GM23338 (cell line): Measurements from ENCODE around the gene SYNDIG1. TPM values are rescaled to one million over a fixed set of nuclear protein-coding genes. Genes with fewer than 3 reads are reported as not detected.

ENCODE experiments used
- ATAC-seq: fragments of 200-7000 bp; cut with Tn5 transposase; 3 replicates; pipeline ENCODE4 v1.9.1; 2020
- DNase-seq: peaks from one replicate; pipeline ENCODE4 v3.0.0-alpha.2; 2015; ENCODE audit warnings: low spot score
- H2AFZ ChIP-seq: fragments of 200-600 bp; sonication (generic); 2 replicates; pipeline ENCODE4 v1.8.0; 2016; ENCODE audit warnings: antibody characterized with exemption, mild to moderate bottlenecking, moderate library complexity
- H3F3A ChIP-seq: fragments of 200-600 bp; sonication (generic); replicated peaks from 2 replicates; pipeline ENCODE4 v1.8.0; 2017; ENCODE audit warnings: antibody characterized with exemption, mixed run types, low read depth
- H3K27ac ChIP-seq: fragments of 200-600 bp; sonication (generic); 2 replicates; pipeline ENCODE4 v1.6.1; 2016; ENCODE audit warnings: low read depth
- H3K27me3 ChIP-seq: fragments of 200-600 bp; sonication (generic); 2 replicates; pipeline ENCODE4 v1.8.0; 2016; ENCODE audit warnings: mild to moderate bottlenecking, mixed run types, moderate library complexity; ENCODE audit not compliant: insufficient read depth
- H3K36me3 ChIP-seq: fragments of 200-600 bp; sonication (generic); 2 replicates; pipeline ENCODE4 v1.8.0; 2016; ENCODE audit warnings: mild to moderate bottlenecking; ENCODE audit not compliant: insufficient read depth
- H3K4me1 ChIP-seq: fragments of 200-600 bp; sonication (generic); 2 replicates; pipeline ENCODE4 v1.8.0; 2016; ENCODE audit warnings: mild to moderate bottlenecking, moderate library complexity; ENCODE audit not compliant: insufficient read depth
- H3K4me2 ChIP-seq: fragments of 200-600 bp; sonication (generic); 2 replicates; pipeline ENCODE4 v1.7.1; 2017; ENCODE audit warnings: mixed run types
- H3K4me3 ChIP-seq: fragments of 200-600 bp; sonication (generic); 2 replicates; pipeline ENCODE4 v1.6.1; 2016; ENCODE audit warnings: mixed run types
- H3K79me2 ChIP-seq: fragments of 200-600 bp; sonication (generic); replicated peaks from 2 replicates; pipeline ENCODE4 v1.8.0; 2017; ENCODE audit warnings: mild to moderate bottlenecking; ENCODE audit not compliant: insufficient read depth
- H3K9me2 ChIP-seq: fragments of 200-600 bp; sonication (generic); 2 replicates; pipeline ENCODE4 v1.8.0; 2017; ENCODE audit not compliant: insufficient read depth
- H4K20me1 ChIP-seq: fragments of 200-600 bp; sonication (generic); replicated peaks from 2 replicates; pipeline ENCODE4 v1.8.0; 2017; ENCODE audit warnings: mild to moderate bottlenecking; ENCODE audit not compliant: insufficient read depth
- H3K27ac Mint-ChIP-seq: 2 replicates; pipeline ENCODE4 v1.8.0; 2020; ENCODE audit warnings: inconsistent platforms, mild to moderate bottlenecking, moderate library complexity, mixed read lengths
- H3K27me3 Mint-ChIP-seq: 3 replicates; pipeline ENCODE4 v1.8.0; 2022; ENCODE audit warnings: low read depth, mild to moderate bottlenecking, moderate library complexity, mixed read lengths, inconsistent platforms; ENCODE audit not compliant: insufficient read depth, poor library complexity
- H3K36me3 Mint-ChIP-seq: 3 replicates; pipeline ENCODE4 v1.8.0; 2021; ENCODE audit warnings: low read depth, mild to moderate bottlenecking, inconsistent platforms, moderate library complexity, mixed read lengths
- H3K4me1 Mint-ChIP-seq: 3 replicates; pipeline ENCODE4 v1.8.0; 2020; ENCODE audit warnings: mild to moderate bottlenecking, inconsistent platforms, mixed read lengths
- H3K4me3 Mint-ChIP-seq: 3 replicates; pipeline ENCODE4 v1.8.0; 2021; ENCODE audit warnings: moderate library complexity, mild to moderate bottlenecking, inconsistent platforms, mixed read lengths
- H3K9me3 Mint-ChIP-seq: 3 replicates; pipeline ENCODE4 v1.8.0; 2020; ENCODE audit warnings: moderate library complexity, mild to moderate bottlenecking, inconsistent platforms, mixed read lengths
- JUNB ChIP-seq: IDR thresholded peaks from one replicate; pipeline ENCODE4 v1.6.1; 2016; ENCODE audit warnings: antibody characterized with exemption; ENCODE audit not compliant: unreplicated experiment
- POLR2AphosphoS5 ChIP-seq: IDR thresholded peaks from 2 replicates; pipeline ENCODE4 v1.6.1; 2016; ENCODE audit warnings: antibody characterized with exemption, low read depth
- ZNF331 ChIP-seq: fragments of 250-450 bp; sonication (Bioruptor Pico); IDR thresholded peaks from 2 replicates; pipeline ENCODE4 v1.5.0; 2020; ENCODE audit warnings: low read depth, mild to moderate bottlenecking, moderate library complexity
- polyA plus RNA-seq: library from polyadenylated mRNA; unstranded; fragments of >200 nt; fragmentation: Nextera tagmentation; extraction: Ambion mirVana; gene quantifications from 2 replicates; pipeline ENCODE4 v1.2.1, GENCODE V29; 2016
- total RNA-seq: library from RNA; depleted of rRNA; stranded (reverse); fragments of >200 nt; shearing (Covaris generic); gene quantifications from 2 replicates; pipeline ENCODE4 v1.2.3, GENCODE V29; 2014
- TF ChIP-seq, protein P1 (sequence below): IDR thresholded peaks from one replicate; pipeline ENCODE4 v1.6.1; 2018; ENCODE audit warnings: antibody characterized with exemption; ENCODE audit not compliant: unreplicated experiment
- TF ChIP-seq, protein P2 (sequence below): fragments of 250-450 bp; sonication (Bioruptor Pico); IDR thresholded peaks from 2 replicates; pipeline ENCODE4 v1.5.0; 2020; ENCODE audit warnings: mild to moderate bottlenecking, moderate library complexity
- TF ChIP-seq, protein P3 (sequence below), 2 experiments: fragments of 200-600 bp in 1 of 2; sonication (generic) in 1 of 2; conservative IDR thresholded peaks; 2 replicates each; pipeline versions ENCODE4 v1.5.1 to v1.6.1; 2016 to 2017; ENCODE audit warnings: antibody characterized with exemption in 2 of 2, low read depth in 2 of 2, mild to moderate bottlenecking in 2 of 2, moderate library complexity in 1 of 2

SYNDIG1 gene
- total and polyA plus RNA-seq, 2 experiments from 2014 or later: 2.8 to 4.8 TPM

DNA sequence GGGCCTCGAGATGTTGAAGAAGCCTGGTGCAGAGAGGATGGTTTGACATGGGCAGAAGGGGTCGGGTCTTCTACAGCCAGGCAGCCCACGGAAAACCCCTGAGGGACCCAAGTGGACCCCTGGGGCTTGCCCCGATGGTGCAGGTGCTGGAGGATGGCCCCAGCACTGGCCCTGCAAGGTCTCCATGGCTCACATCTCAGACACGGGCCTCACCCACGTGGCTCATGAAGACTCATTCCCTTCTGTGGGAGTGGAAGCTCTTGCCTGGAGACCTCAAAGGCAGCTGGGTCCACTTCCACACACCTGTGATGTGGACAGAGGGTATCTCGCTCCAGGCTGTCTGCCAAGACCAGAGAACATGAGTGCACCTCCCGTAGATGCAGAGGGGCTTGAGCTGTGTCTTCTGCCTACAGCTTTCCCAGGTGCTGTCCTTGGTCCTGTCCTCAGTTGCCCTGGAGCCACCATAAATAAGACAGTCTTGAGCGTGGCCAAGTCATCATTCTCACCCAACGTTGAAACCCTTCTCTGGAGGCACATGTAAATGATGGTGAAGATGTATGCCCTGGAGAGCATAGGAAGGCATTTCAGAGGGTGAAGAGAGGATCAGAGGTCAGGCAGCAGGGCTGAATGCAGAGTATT, 108.0 kb downstream of the SYNDIG1 start:
- H3K4me1 Mint-ChIP-seq: no peaks in the 10 kb centered on the region; the same call in 2 of the 3 replicates
- Histone ChIP-seq H3F3A (no peaks in the 10 kb centered on the region), H3K9me2 (no peaks in the 10 kb centered on the region), H3K79me2 (no peaks in the 10 kb centered on the region), H4K20me1 (no peaks in the 10 kb centered on the region), H3K4me1 (no peaks in the 10 kb centered on the region), H3K27me3 (no peaks in the 10 kb centered on the region), H2AFZ (no peak overlapping the region), H3K36me3 (no peaks in the 10 kb centered on the region), H3K27ac (no peak overlapping the region), H3K4me2 (no peak overlapping the region), H3K4me3 (no peak overlapping the region)
- no peak for TF ChIP-seq ZNF331 (CRISPR knock-in tag)
- TF ChIP-seq, protein P1, sequence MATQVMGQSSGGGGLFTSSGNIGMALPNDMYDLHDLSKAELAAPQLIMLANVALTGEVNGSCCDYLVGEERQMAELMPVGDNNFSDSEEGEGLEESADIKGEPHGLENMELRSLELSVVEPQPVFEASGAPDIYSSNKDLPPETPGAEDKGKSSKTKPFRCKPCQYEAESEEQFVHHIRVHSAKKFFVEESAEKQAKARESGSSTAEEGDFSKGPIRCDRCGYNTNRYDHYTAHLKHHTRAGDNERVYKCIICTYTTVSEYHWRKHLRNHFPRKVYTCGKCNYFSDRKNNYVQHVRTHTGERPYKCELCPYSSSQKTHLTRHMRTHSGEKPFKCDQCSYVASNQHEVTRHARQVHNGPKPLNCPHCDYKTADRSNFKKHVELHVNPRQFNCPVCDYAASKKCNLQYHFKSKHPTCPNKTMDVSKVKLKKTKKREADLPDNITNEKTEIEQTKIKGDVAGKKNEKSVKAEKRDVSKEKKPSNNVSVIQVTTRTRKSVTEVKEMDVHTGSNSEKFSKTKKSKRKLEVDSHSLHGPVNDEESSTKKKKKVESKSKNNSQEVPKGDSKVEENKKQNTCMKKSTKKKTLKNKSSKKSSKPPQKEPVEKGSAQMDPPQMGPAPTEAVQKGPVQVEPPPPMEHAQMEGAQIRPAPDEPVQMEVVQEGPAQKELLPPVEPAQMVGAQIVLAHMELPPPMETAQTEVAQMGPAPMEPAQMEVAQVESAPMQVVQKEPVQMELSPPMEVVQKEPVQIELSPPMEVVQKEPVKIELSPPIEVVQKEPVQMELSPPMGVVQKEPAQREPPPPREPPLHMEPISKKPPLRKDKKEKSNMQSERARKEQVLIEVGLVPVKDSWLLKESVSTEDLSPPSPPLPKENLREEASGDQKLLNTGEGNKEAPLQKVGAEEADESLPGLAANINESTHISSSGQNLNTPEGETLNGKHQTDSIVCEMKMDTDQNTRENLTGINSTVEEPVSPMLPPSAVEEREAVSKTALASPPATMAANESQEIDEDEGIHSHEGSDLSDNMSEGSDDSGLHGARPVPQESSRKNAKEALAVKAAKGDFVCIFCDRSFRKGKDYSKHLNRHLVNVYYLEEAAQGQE: peak; percentile 69
- peaks cover 7% of the 10 kb centered on the region for H3K27me3 Mint-ChIP-seq
- DNase-seq: no peak
- H3K27ac Mint-ChIP-seq: no peak overlapping the region
- H3K4me3 Mint-ChIP-seq: no peak overlapping the region
- ATAC-seq: no peak; the same call in 2 of the 3 replicates
- no peaks in the 10 kb centered on the region for H3K36me3 Mint-ChIP-seq
- no peaks in the 10 kb centered on the region for H3K9me3 Mint-ChIP-seq

DNA sequence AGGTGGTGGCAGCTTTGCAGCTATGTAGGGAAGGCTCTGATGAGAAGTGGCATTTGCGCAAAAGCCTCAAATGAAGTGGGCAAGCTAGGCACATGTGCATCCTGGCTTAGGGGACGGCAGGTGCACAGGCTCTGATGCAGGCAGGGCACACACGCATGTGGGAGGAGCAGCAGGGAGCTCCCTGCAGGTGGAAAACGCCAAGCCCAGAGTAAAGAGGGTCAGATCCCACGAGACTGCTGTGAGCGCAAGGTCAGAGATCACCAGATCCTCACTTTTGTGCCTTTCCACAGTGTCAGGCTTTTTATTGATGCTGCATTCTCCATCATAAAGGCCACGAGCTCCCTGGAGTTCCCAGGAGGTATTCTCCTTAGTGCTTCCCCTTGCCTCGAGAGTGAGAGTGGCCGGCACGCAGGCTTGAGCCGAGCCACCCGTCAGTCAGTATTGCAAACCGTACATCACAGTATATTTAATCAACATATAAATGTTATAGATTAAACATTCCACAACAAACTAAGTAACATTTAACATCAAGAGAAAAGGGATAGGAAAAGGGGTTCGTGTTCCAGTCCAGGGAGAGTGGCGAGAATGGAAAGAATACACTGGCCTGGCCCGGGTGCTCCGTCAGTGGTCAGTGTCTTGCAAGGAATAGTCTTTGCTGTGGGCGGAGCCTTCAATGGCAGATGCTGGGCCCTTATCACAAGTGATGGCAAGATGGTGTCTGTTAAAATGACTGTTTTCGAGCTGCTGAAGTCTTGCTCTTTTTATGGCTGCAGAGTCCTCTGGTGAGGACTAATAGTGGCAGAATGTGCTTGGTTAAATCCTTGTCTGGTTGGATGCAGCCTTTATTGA, 109.4 kb downstream of the SYNDIG1 start:
- DNase-seq: no peak
- Histone ChIP-seq H3K79me2 (no peaks in the 10 kb centered on the region), H3K4me3 (no peak overlapping the region), H3K27ac (no peak overlapping the region), H3K27me3 (no peaks in the 10 kb centered on the region), H3F3A (no peaks in the 10 kb centered on the region), H4K20me1 (no peaks in the 10 kb centered on the region), H3K4me2 (no peak overlapping the region), H3K4me1 (no peaks in the 10 kb centered on the region), H3K36me3 (no peaks in the 10 kb centered on the region), H2AFZ (no peak overlapping the region), H3K9me2 (no peaks in the 10 kb centered on the region)
- Mint-ChIP-seq H3K27ac (no peak overlapping the region), H3K9me3 (no peaks in the 10 kb centered on the region), H3K27me3 (peaks cover 5% of the 10 kb centered on the region), H3K4me3 (no peak overlapping the region), H3K4me1 (no peaks in the 10 kb centered on the region; the same call in 2 of the 3 replicates), H3K36me3 (no peaks in the 10 kb centered on the region)
- ATAC-seq: peak; percentile 61
- TF ChIP-seq JUNB (no peak), POLR2AphosphoS5 (no peak)
- TF ChIP-seq, protein P2, sequence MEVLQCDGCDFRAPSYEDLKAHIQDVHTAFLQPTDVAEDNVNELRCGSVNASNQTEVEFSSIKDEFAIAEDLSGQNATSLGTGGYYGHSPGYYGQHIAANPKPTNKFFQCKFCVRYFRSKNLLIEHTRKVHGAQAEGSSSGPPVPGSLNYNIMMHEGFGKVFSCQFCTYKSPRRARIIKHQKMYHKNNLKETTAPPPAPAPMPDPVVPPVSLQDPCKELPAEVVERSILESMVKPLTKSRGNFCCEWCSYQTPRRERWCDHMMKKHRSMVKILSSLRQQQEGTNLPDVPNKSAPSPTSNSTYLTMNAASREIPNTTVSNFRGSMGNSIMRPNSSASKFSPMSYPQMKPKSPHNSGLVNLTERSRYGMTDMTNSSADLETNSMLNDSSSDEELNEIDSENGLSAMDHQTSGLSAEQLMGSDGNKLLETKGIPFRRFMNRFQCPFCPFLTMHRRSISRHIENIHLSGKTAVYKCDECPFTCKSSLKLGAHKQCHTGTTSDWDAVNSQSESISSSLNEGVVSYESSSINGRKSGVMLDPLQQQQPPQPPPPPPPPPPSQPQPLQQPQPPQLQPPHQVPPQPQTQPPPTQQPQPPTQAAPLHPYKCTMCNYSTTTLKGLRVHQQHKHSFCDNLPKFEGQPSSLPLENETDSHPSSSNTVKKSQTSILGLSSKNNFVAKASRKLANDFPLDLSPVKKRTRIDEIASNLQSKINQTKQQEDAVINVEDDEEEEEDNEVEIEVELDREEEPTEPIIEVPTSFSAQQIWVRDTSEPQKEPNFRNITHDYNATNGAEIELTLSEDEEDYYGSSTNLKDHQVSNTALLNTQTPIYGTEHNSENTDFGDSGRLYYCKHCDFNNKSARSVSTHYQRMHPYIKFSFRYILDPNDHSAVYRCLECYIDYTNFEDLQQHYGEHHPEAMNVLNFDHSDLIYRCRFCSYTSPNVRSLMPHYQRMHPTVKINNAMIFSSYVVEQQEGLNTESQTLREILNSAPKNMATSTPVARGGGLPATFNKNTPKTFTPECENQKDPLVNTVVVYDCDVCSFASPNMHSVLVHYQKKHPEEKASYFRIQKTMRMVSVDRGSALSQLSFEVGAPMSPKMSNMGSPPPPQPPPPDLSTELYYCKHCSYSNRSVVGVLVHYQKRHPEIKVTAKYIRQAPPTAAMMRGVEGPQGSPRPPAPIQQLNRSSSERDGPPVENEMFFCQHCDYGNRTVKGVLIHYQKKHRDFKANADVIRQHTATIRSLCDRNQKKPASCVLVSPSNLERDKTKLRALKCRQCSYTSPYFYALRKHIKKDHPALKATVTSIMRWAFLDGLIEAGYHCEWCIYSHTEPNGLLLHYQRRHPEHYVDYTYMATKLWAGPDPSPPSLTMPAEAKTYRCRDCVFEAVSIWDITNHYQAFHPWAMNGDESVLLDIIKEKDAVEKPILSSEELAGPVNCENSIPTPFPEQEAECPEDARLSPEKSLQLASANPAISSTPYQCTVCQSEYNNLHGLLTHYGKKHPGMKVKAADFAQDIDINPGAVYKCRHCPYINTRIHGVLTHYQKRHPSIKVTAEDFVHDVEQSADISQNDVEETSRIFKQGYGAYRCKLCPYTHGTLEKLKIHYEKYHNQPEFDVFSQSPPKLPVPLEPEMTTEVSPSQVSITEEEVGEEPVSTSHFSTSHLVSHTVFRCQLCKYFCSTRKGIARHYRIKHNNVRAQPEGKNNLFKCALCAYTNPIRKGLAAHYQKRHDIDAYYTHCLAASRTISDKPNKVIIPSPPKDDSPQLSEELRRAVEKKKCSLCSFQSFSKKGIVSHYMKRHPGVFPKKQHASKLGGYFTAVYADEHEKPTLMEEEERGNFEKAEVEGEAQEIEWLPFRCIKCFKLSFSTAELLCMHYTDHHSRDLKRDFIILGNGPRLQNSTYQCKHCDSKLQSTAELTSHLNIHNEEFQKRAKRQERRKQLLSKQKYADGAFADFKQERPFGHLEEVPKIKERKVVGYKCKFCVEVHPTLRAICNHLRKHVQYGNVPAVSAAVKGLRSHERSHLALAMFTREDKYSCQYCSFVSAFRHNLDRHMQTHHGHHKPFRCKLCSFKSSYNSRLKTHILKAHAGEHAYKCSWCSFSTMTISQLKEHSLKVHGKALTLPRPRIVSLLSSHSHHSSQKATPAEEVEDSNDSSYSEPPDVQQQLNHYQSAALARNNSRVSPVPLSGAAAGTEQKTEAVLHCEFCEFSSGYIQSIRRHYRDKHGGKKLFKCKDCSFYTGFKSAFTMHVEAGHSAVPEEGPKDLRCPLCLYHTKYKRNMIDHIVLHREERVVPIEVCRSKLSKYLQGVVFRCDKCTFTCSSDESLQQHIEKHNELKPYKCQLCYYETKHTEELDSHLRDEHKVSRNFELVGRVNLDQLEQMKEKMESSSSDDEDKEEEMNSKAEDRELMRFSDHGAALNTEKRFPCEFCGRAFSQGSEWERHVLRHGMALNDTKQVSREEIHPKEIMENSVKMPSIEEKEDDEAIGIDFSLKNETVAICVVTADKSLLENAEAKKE (CRISPR knock-in tag): no peak
- TF ChIP-seq, protein P3, sequence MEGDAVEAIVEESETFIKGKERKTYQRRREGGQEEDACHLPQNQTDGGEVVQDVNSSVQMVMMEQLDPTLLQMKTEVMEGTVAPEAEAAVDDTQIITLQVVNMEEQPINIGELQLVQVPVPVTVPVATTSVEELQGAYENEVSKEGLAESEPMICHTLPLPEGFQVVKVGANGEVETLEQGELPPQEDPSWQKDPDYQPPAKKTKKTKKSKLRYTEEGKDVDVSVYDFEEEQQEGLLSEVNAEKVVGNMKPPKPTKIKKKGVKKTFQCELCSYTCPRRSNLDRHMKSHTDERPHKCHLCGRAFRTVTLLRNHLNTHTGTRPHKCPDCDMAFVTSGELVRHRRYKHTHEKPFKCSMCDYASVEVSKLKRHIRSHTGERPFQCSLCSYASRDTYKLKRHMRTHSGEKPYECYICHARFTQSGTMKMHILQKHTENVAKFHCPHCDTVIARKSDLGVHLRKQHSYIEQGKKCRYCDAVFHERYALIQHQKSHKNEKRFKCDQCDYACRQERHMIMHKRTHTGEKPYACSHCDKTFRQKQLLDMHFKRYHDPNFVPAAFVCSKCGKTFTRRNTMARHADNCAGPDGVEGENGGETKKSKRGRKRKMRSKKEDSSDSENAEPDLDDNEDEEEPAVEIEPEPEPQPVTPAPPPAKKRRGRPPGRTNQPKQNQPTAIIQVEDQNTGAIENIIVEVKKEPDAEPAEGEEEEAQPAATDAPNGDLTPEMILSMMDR (conservative IDR thresholded peaks at IDR 0.05; ENCODE audit: low read depth in 2 of 2): no peak
